ENCODE data around the gene CFAP90.

The CFAP90 gene

GRCh38 chr5:7822449-7822848 is 28.5 kb downstream of the CFAP90 start:
- H3K4me2 ChIP-seq (ENCODE audit: low read length, poor library complexity, severe bottlenecking) = no peak overlapping the region

GRCh38 chr5:7816535-7816901 is 34.4 kb downstream of the CFAP90 start:
- no peak overlapping the region for H3K4me3 ChIP-seq (ENCODE audit: insufficient read depth in 1 of 2, low read depth in 1 of 2, low read length in 2 of 2)
- H2BK15ac ChIP-seq (ENCODE audit: low read depth, poor library complexity, severe bottlenecking) = no peak overlapping the region
- H3K36me3 ChIP-seq (ENCODE audit: control insufficient read depth in 1 of 2, insufficient read depth in 2 of 2, low read depth in 1 of 2, low read length in 2 of 2) = no peaks in the 10 kb centered on the region
- H3K4me1 ChIP-seq (ENCODE audit: control insufficient read depth, insufficient read depth, low read depth, low read length) = no peaks in the 10 kb centered on the region
- peaks cover 5 to 36% of the 10 kb centered on the region in 2 experiments for H3K27me3 ChIP-seq (ENCODE audit: control insufficient read depth in 1 of 2, insufficient read depth in 1 of 2, low read length in 2 of 2)
- H3K23ac ChIP-seq (ENCODE audit: low read length in 2 of 2) = no peak overlapping the region
- H3K79me1 ChIP-seq (replicated peaks; ENCODE audit: low read length, poor library complexity, severe bottlenecking) = no peaks in the 10 kb centered on the region
- H3K9ac ChIP-seq (ENCODE audit: low read length) = no peak overlapping the region
- H2AFZ ChIP-seq (ENCODE audit: low read depth, low read length) = no peak overlapping the region
- no peak overlapping the region for H2BK120ac ChIP-seq (ENCODE audit: low read depth, low read length)
- no peaks in the 10 kb centered on the region for H3K9me3 ChIP-seq (ENCODE audit: control insufficient read depth, low read length)
- H3K27ac ChIP-seq (ENCODE audit: low read length, poor library complexity, severe bottlenecking) = no peak overlapping the region
- no peak overlapping the region for H3K4ac ChIP-seq (ENCODE audit: low read depth in 1 of 2, low read length in 2 of 2)
- 58% methylated on average over 9 of the region's 9 CpGs for WGBS
- no peak overlapping the region for H3K14ac ChIP-seq (ENCODE audit: low read length in 2 of 2)
- H3K4me2 ChIP-seq (ENCODE audit: low read length, poor library complexity, severe bottlenecking) = no peak overlapping the region
- no peak overlapping the region for H4K8ac ChIP-seq (ENCODE audit: low read length)
- no peak overlapping the region for H2BK5ac ChIP-seq (ENCODE audit: low read depth, low read length, poor library complexity, severe bottlenecking)
- no peak overlapping the region for H4K91ac ChIP-seq (ENCODE audit: low read length)
- H2AK5ac ChIP-seq (ENCODE audit: low read length, severe bottlenecking) = no peak overlapping the region
- DNase-seq = no peak
- H2BK12ac ChIP-seq (ENCODE audit: low read length in 2 of 2) = no peak overlapping the region
- no peak overlapping the region for H3K18ac ChIP-seq (ENCODE audit: low read depth in 1 of 2, low read length in 2 of 2)

More at GRCh38 chr5:7822449-7822848, 28.5 kb downstream of the CFAP90 start:
- no peak overlapping the region for H3K14ac ChIP-seq (ENCODE audit: low read length in 2 of 2)
- no peak overlapping the region for H2BK15ac ChIP-seq (ENCODE audit: low read depth, poor library complexity, severe bottlenecking)
- H3K9me3 ChIP-seq (ENCODE audit: control insufficient read depth, low read length) = no peaks in the 10 kb centered on the region
- no peak overlapping the region for H2AK5ac ChIP-seq (ENCODE audit: low read length, severe bottlenecking)
- no peak overlapping the region for H2BK120ac ChIP-seq (ENCODE audit: low read depth, low read length)
- no peak overlapping the region for H3K23ac ChIP-seq (ENCODE audit: low read length in 2 of 2)
- no peaks in the 10 kb centered on the region for H3K36me3 ChIP-seq (ENCODE audit: control insufficient read depth in 1 of 2, insufficient read depth in 2 of 2, low read depth in 1 of 2, low read length in 2 of 2)
- H3K9ac ChIP-seq (ENCODE audit: low read length) = no peak overlapping the region
- no peak overlapping the region for H2AFZ ChIP-seq (ENCODE audit: low read depth, low read length)
- WGBS = 71% methylated on average over 3 of the region's 3 CpGs
- H2BK5ac ChIP-seq (ENCODE audit: low read depth, low read length, poor library complexity, severe bottlenecking) = no peak overlapping the region
- H3K4me1 ChIP-seq (ENCODE audit: control insufficient read depth, insufficient read depth, low read depth, low read length) = no peaks in the 10 kb centered on the region
- no peak overlapping the region for H3K4me3 ChIP-seq (ENCODE audit: insufficient read depth in 1 of 2, low read depth in 1 of 2, low read length in 2 of 2)
- H3K18ac ChIP-seq (ENCODE audit: low read depth in 1 of 2, low read length in 2 of 2) = no peak overlapping the region
- H3K79me1 ChIP-seq (replicated peaks; ENCODE audit: low read length, poor library complexity, severe bottlenecking) = no peaks in the 10 kb centered on the region
- DNase-seq = no peak
- H4K91ac ChIP-seq (ENCODE audit: low read length) = no peak overlapping the region
- H3K27ac ChIP-seq (ENCODE audit: low read length, poor library complexity, severe bottlenecking) = no peak overlapping the region
- no peak overlapping the region for H4K8ac ChIP-seq (ENCODE audit: low read length)
- H3K27me3 ChIP-seq (ENCODE audit: control insufficient read depth in 1 of 2, insufficient read depth in 1 of 2, low read length in 2 of 2) = peaks cover 14 to 40% of the 10 kb centered on the region in 2 experiments
- H3K4ac ChIP-seq (ENCODE audit: low read depth in 1 of 2, low read length in 2 of 2) = no peak overlapping the region
- no peak overlapping the region for H2BK12ac ChIP-seq (ENCODE audit: low read length in 2 of 2)

GRCh38 chr5:7815892-7816534 is 34.9 kb downstream of the CFAP90 start:
- Histone ChIP-seq H2BK15ac (ENCODE audit: low read depth, poor library complexity, severe bottlenecking) (no peak overlapping the region), H3K79me1 (replicated peaks; ENCODE audit: low read length, poor library complexity, severe bottlenecking) (no peaks in the 10 kb centered on the region), H2AK5ac (ENCODE audit: low read length, severe bottlenecking) (no peak overlapping the region), H3K36me3 (ENCODE audit: control insufficient read depth in 1 of 2, insufficient read depth in 2 of 2, low read depth in 1 of 2, low read length in 2 of 2) (no peaks in the 10 kb centered on the region), H3K9ac (ENCODE audit: low read length) (peak overlapping the region; percentile 35), H3K9me3 (ENCODE audit: control insufficient read depth, low read length) (no peaks in the 10 kb centered on the region), H4K8ac (ENCODE audit: low read length) (no peak overlapping the region), H3K18ac (ENCODE audit: low read depth in 1 of 2, low read length in 2 of 2) (no peak overlapping the region), H3K14ac (ENCODE audit: low read length in 2 of 2) (no peak overlapping the region), H2AFZ (ENCODE audit: low read depth, low read length) (no peak overlapping the region), H3K27ac (ENCODE audit: low read length, poor library complexity, severe bottlenecking) (no peak overlapping the region), H2BK120ac (ENCODE audit: low read depth, low read length) (no peak overlapping the region), H3K4ac (ENCODE audit: low read depth in 1 of 2, low read length in 2 of 2) (no peak overlapping the region), H2BK5ac (ENCODE audit: low read depth, low read length, poor library complexity, severe bottlenecking) (no peak overlapping the region), H4K91ac (ENCODE audit: low read length) (no peak overlapping the region), H3K4me2 (ENCODE audit: low read length, poor library complexity, severe bottlenecking) (no peak overlapping the region), H3K4me1 (ENCODE audit: control insufficient read depth, insufficient read depth, low read depth, low read length) (no peaks in the 10 kb centered on the region), H2BK12ac (ENCODE audit: low read length in 2 of 2) (no peak overlapping the region), H3K23ac (ENCODE audit: low read length in 2 of 2) (no peak overlapping the region), H3K4me3 (ENCODE audit: insufficient read depth in 1 of 2, low read depth in 1 of 2, low read length in 2 of 2) (no peak overlapping the region), H3K27me3 (ENCODE audit: control insufficient read depth in 1 of 2, insufficient read depth in 1 of 2, low read length in 2 of 2) (peaks cover 3 to 33% of the 10 kb centered on the region in 2 experiments)
- WGBS = 12% methylated on average over 10 of the region's 12 CpGs
- peak; percentile 64 for DNase-seq

GRCh38 chr5:7814816-7815215 is 36.1 kb downstream of the CFAP90 start:
- H3K27me3 ChIP-seq (ENCODE audit: control insufficient read depth in 1 of 2, insufficient read depth in 1 of 2, low read length in 2 of 2) = peaks cover 8 to 32% of the 10 kb centered on the region in 2 experiments
- H4K91ac ChIP-seq (ENCODE audit: low read length) = no peak overlapping the region
- no peak overlapping the region for H2BK5ac ChIP-seq (ENCODE audit: low read depth, low read length, poor library complexity, severe bottlenecking)
- no peak overlapping the region for H2BK15ac ChIP-seq (ENCODE audit: low read depth, poor library complexity, severe bottlenecking)
- H3K27ac ChIP-seq (ENCODE audit: low read length, poor library complexity, severe bottlenecking) = no peak overlapping the region
- H3K18ac ChIP-seq (ENCODE audit: low read depth in 1 of 2, low read length in 2 of 2) = no peak overlapping the region
- no peaks in the 10 kb centered on the region for H3K9me3 ChIP-seq (ENCODE audit: control insufficient read depth, low read length)
- no peak overlapping the region for H3K14ac ChIP-seq (ENCODE audit: low read length in 2 of 2)
- no peak overlapping the region for H2BK12ac ChIP-seq (ENCODE audit: low read length in 2 of 2)
- no peaks in the 10 kb centered on the region for H3K4me1 ChIP-seq (ENCODE audit: control insufficient read depth, insufficient read depth, low read depth, low read length)
- no peak overlapping the region for H4K8ac ChIP-seq (ENCODE audit: low read length)
- H3K79me1 ChIP-seq (replicated peaks; ENCODE audit: low read length, poor library complexity, severe bottlenecking) = no peaks in the 10 kb centered on the region
- H2AFZ ChIP-seq (ENCODE audit: low read depth, low read length) = no peak overlapping the region
- 88% methylated on average over 6 of the region's 10 CpGs for WGBS
- no peak overlapping the region for H2AK5ac ChIP-seq (ENCODE audit: low read length, severe bottlenecking)
- no peak overlapping the region for H2BK120ac ChIP-seq (ENCODE audit: low read depth, low read length)
- no peak overlapping the region for H3K4me3 ChIP-seq (ENCODE audit: insufficient read depth in 1 of 2, low read depth in 1 of 2, low read length in 2 of 2)
- H3K36me3 ChIP-seq (ENCODE audit: control insufficient read depth in 1 of 2, insufficient read depth in 2 of 2, low read depth in 1 of 2, low read length in 2 of 2) = no peaks in the 10 kb centered on the region
- no peak overlapping the region for H3K4me2 ChIP-seq (ENCODE audit: low read length, poor library complexity, severe bottlenecking)
- H3K4ac ChIP-seq (ENCODE audit: low read depth in 1 of 2, low read length in 2 of 2) = no peak overlapping the region
- no peak overlapping the region for H3K9ac ChIP-seq (ENCODE audit: low read length)
- H3K23ac ChIP-seq (ENCODE audit: low read length in 2 of 2) = no peak overlapping the region
- no peak for DNase-seq

Data from mesenchymal stem cell (in vitro differentiated cells and primary cell).